Prostate gland (tissue), 2 donors: ENCODE results near the gene THRSP. TPM values are rescaled to one million over a fixed set of nuclear protein-coding genes. Genes with fewer than 3 reads are reported as not detected.
"Not testable (repeated sequence)": the region's sequence is repeated elsewhere in the genome, so short reads cannot be mapped to it uniquely, and the experiment has no call there.

Source experiments
- DNase-seq: peaks from one replicate; pipeline ENCODE4 v3.0.0-alpha.2; 2019; ENCODE audit warnings: low spot score
- H3K27ac ChIP-seq, 2 donors: fragments of 200-600 bp; sonication (generic); 2 replicates each; pipeline ENCODE4 v1.5.1; 2017 to 2019
- H3K27me3 ChIP-seq: fragments of 200-600 bp; sonication (generic); replicated peaks from 2 replicates; pipeline ENCODE4 v1.5.1; 2019; ENCODE audit not compliant: insufficient read depth
- H3K36me3 ChIP-seq, 2 donors: fragments of 200-600 bp; sonication (generic); 1 replicate in 1 of 2; 2 replicates in 1 of 2; pipeline versions ENCODE4 v1.5.1 to v1.8.1; 2017 to 2019
- H3K4me1 ChIP-seq: fragments of 200-600 bp; sonication (generic); replicated peaks from 2 replicates; pipeline ENCODE4 v1.5.1; 2019
- H3K4me3 ChIP-seq, 2 donors: fragments of 200-600 bp; sonication (generic); 2 replicates each; pipeline ENCODE4 v1.5.1; 2017 to 2019
- H3K9me3 ChIP-seq: fragments of 200-600 bp; sonication (generic); 2 replicates; pipeline ENCODE4 v1.5.1; 2017
- CTCF ChIP-seq, 4 experiments: fragments of 200-600 bp in 2 of 4; fragments of 450-650 bp in 2 of 4; sonication (generic) in 2 of 4; IDR thresholded peaks; 1 replicate in 3 of 4; 2 replicates in 1 of 4; pipeline ENCODE4 v1.5.1; 2016 to 2019; ENCODE audit warnings: antibody characterized with exemption in 4 of 4, mild to moderate bottlenecking in 2 of 4, moderate library complexity in 2 of 4
- POLR2A ChIP-seq: fragments of 450-650 bp; IDR thresholded peaks from one replicate; pipeline ENCODE4 v1.6.1; 2016; ENCODE audit warnings: antibody characterized with exemption, mild to moderate bottlenecking
- POLR2AphosphoS5 ChIP-seq: sonication (generic); formaldehyde crosslinking; IDR thresholded peaks from one replicate; pipeline ENCODE4 v1.6.1; 2017; ENCODE audit warnings: antibody characterized with exemption
- WGBS: methylation state at CpG from one replicate; pipeline ENCODE4 v1.1.5; 2018; 5-methylcytosine and 5-hydroxymethylcytosine counted together
- intact Hi-C: fragments of 100-400 bp; cut with DNase I; formaldehyde crosslinking; loops from one replicate; pipeline ENCODE4 v1.14.2; 2022
- total RNA-seq, 2 donors: library from RNA; depleted of rRNA; stranded (reverse); fragments of >200 nt; gene quantifications; one replicate each; pipeline ENCODE4 v1.1.0, GENCODE V29; 2016

Gene THRSP
- total RNA-seq, 2 donors from 2014 or later, result not detected

GRCh38 chr11:78027759-78028158 lies 35.9 kb upstream of the THRSP start:
- no peak for DNase-seq
- no peaks in the 10 kb centered on the region for H3K27me3 ChIP-seq
- no peak overlapping the region for H3K4me3 ChIP-seq
- WGBS, result 88% methylated on average over 2 of the region's 2 CpGs
- H3K27ac ChIP-seq, result no peak overlapping the region
- intact Hi-C loops, result no loop called here
- H3K4me1 ChIP-seq, result no peaks in the 10 kb centered on the region
- TF ChIP-seq POLR2AphosphoS5, result no peak
- no peak for TF ChIP-seq CTCF (IDR thresholded peaks at IDR 0.05)
- no peak for TF ChIP-seq POLR2A
- no peaks in the 10 kb centered on the region for H3K9me3 ChIP-seq
- no peaks in the 10 kb centered on the region for H3K36me3 ChIP-seq

DNA sequence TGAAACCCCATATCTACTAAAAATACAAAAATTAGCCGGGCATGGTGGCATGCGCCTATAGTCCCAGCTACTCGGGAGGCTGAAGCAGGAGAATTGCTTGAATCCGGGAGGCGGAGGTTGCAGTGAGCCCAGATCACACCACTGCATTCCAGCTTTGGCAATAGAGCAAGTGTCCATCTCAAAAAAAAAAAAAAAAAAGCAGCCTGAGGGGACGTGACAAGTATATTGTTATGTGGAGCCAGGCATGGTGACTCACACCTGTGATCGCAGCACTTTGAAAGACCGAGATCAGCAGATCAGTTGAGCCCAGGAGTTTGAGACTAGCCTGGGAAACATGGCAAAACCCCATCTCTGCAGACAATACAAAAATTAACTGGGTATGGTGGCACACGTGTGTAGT lies 35.2 kb upstream of the THRSP start:
- 73% methylated on average over 9 of the region's 9 CpGs for WGBS
- H3K9me3 ChIP-seq, DNase-seq, H3K4me1 ChIP-seq, intact Hi-C loops, H3K4me3 ChIP-seq, H3K36me3 ChIP-seq, H3K27me3 ChIP-seq, H3K27ac ChIP-seq: not testable (repeated sequence)

DNA sequence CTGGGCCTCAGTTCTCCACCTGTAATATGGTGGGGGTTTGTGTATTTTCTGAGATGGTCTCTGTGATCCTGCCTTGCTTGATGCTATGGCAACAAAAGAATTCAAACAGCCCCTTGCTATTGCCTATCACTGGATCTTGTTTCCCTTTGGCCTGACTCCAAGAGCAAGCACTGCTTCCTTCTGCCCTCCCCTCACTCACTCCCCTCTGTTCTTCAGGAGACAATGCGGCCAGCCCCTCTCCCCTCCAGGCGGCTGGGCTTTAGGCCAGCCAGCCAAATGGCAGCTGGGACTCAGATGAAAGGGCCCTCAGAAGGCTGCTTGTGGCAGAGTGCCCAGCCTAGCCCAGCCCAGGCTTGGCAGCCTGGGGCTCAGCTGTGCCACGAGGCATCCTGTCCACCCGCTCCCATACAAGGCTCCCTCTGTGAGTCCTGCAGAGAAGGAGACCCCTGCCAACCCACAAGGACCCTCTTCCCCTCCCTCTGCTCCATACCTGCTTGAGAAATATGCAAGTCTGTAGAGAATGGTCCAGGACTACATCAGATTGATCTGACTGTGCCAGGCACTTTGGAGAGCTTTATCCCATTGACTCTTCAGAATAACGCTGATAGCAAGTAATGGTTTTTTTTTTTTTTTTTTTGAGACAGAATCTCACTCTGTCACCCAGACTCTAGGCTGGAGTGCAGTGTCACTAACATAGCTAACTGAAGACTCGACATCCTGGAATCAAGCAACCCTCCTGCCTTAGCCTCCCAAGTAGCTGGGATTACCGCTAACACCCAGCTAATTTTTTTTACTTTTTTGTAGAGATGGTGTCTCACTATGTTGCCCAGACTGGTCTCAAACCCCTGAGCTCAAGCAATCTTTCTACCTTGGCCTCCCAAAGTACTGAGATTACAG lies 33.0 kb upstream of the THRSP start:
- no peak overlapping the region for H3K4me3 ChIP-seq
- H3K27me3 ChIP-seq, result no peaks in the 10 kb centered on the region
- H3K36me3 ChIP-seq, result no peaks in the 10 kb centered on the region
- H3K4me1 ChIP-seq, result no peaks in the 10 kb centered on the region
- intact Hi-C loops, result no loop called here
- DNase-seq, result peak; percentile 53
- TF ChIP-seq CTCF (IDR thresholded peaks at IDR 0.05) (no peak), POLR2A (no peak), POLR2AphosphoS5 (peak; percentile 6)
- 13% methylated on average over 7 of the region's 7 CpGs for WGBS
- no peaks in the 10 kb centered on the region for H3K9me3 ChIP-seq
- H3K27ac ChIP-seq, result no peak overlapping the region

- Histone ChIP-seq H3K4me1 (no peaks in the 10 kb centered on the region), H3K36me3 (no peaks in the 10 kb centered on the region), H3K4me3 (no peak overlapping the region), H3K27me3 (no peaks in the 10 kb centered on the region), H3K27ac (no peak overlapping the region), H3K9me3 (no peaks in the 10 kb centered on the region)
- no peak for TF ChIP-seq CTCF (IDR thresholded peaks at IDR 0.05)
- no peak for TF ChIP-seq POLR2A
- TF ChIP-seq POLR2AphosphoS5, result no peak
- 83% methylated on average over 3 of the region's 3 CpGs for WGBS
- no peak for DNase-seq
- intact Hi-C loops, result no loop called here
Observed at GRCh38 chr11:78031629-78032028, 32.0 kb upstream of the THRSP start.

- TF ChIP-seq CTCF (IDR thresholded peaks at IDR 0.05), result no peak
- TF ChIP-seq POLR2AphosphoS5, result no peak
- no peak for TF ChIP-seq POLR2A
- DNase-seq, result no peak
- no peaks in the 10 kb centered on the region for H3K9me3 ChIP-seq
- intact Hi-C loops, result no loop called here
- no peak overlapping the region for H3K27ac ChIP-seq
- H3K4me3 ChIP-seq, result no peak overlapping the region
- H3K27me3 ChIP-seq, result no peaks in the 10 kb centered on the region
- H3K4me1 ChIP-seq, result no peaks in the 10 kb centered on the region
- no peaks in the 10 kb centered on the region for H3K36me3 ChIP-seq
Observed at GRCh38 chr11:78032090-78032489, 31.6 kb upstream of the THRSP start.
